ENCODE results near the gene BABAM2.

DNA sequence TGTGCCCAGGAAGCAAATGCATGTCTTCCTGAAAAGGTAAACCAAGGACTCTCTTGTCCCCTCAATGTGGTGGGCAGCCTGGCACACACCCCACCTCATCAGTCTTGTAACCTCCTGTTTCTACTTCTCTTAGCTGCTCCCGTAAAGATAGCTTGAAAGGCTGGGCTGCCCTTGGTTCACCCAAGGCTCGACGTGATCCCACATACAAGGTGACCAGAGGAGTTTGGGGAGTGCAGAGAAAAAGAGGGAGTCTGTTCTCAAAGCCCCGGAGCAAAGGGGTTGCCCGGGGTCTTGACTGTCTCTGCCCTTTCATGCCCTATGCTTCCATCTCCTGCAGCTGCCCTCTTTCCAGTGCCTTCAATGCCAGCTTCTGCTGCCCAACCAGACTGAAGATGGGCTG lies 483.8 kb downstream of the BABAM2 start:
- TF ChIP-seq, protein P1, sequence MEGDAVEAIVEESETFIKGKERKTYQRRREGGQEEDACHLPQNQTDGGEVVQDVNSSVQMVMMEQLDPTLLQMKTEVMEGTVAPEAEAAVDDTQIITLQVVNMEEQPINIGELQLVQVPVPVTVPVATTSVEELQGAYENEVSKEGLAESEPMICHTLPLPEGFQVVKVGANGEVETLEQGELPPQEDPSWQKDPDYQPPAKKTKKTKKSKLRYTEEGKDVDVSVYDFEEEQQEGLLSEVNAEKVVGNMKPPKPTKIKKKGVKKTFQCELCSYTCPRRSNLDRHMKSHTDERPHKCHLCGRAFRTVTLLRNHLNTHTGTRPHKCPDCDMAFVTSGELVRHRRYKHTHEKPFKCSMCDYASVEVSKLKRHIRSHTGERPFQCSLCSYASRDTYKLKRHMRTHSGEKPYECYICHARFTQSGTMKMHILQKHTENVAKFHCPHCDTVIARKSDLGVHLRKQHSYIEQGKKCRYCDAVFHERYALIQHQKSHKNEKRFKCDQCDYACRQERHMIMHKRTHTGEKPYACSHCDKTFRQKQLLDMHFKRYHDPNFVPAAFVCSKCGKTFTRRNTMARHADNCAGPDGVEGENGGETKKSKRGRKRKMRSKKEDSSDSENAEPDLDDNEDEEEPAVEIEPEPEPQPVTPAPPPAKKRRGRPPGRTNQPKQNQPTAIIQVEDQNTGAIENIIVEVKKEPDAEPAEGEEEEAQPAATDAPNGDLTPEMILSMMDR (conservative IDR thresholded peaks at IDR 0.05; ENCODE audit: low read depth in 2 of 2): no peak
- no peak for TF ChIP-seq EZH2phosphoT487 (IDR thresholded peaks at IDR 0.05; ENCODE audit: unreplicated experiment)
- TF ChIP-seq CREB1 (CRISPR knock-in tag; IDR thresholded peaks at IDR 0.05; ENCODE audit: low read depth): no peak
- TF ChIP-seq EZH2 (IDR thresholded peaks at IDR 0.05; ENCODE audit: low read depth, unreplicated experiment): no peak
- TF ChIP-seq NANOG (IDR thresholded peaks at IDR 0.05; ENCODE audit: borderline replicate concordance): no peak
- TF ChIP-seq POLR2AphosphoS5 (IDR thresholded peaks at IDR 0.05; ENCODE audit: low read depth): no peak
- no peak for TF ChIP-seq ZNF331 (CRISPR knock-in tag; IDR thresholded peaks at IDR 0.05; ENCODE audit: low read depth)
- no peak for TF ChIP-seq JUNB (IDR thresholded peaks at IDR 0.05; ENCODE audit: unreplicated experiment)
- no peak for TF ChIP-seq ZNF114 (CRISPR knock-in tag; IDR thresholded peaks at IDR 0.05)
- no peak for TF ChIP-seq STAT1 (IDR thresholded peaks at IDR 0.05; ENCODE audit: unreplicated experiment)
- TF ChIP-seq, protein P2, sequence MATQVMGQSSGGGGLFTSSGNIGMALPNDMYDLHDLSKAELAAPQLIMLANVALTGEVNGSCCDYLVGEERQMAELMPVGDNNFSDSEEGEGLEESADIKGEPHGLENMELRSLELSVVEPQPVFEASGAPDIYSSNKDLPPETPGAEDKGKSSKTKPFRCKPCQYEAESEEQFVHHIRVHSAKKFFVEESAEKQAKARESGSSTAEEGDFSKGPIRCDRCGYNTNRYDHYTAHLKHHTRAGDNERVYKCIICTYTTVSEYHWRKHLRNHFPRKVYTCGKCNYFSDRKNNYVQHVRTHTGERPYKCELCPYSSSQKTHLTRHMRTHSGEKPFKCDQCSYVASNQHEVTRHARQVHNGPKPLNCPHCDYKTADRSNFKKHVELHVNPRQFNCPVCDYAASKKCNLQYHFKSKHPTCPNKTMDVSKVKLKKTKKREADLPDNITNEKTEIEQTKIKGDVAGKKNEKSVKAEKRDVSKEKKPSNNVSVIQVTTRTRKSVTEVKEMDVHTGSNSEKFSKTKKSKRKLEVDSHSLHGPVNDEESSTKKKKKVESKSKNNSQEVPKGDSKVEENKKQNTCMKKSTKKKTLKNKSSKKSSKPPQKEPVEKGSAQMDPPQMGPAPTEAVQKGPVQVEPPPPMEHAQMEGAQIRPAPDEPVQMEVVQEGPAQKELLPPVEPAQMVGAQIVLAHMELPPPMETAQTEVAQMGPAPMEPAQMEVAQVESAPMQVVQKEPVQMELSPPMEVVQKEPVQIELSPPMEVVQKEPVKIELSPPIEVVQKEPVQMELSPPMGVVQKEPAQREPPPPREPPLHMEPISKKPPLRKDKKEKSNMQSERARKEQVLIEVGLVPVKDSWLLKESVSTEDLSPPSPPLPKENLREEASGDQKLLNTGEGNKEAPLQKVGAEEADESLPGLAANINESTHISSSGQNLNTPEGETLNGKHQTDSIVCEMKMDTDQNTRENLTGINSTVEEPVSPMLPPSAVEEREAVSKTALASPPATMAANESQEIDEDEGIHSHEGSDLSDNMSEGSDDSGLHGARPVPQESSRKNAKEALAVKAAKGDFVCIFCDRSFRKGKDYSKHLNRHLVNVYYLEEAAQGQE (IDR thresholded peaks at IDR 0.05; ENCODE audit: unreplicated experiment): no peak
- TF ChIP-seq, protein P3, sequence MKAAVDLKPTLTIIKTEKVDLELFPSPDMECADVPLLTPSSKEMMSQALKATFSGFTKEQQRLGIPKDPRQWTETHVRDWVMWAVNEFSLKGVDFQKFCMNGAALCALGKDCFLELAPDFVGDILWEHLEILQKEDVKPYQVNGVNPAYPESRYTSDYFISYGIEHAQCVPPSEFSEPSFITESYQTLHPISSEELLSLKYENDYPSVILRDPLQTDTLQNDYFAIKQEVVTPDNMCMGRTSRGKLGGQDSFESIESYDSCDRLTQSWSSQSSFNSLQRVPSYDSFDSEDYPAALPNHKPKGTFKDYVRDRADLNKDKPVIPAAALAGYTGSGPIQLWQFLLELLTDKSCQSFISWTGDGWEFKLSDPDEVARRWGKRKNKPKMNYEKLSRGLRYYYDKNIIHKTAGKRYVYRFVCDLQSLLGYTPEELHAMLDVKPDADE (IDR thresholded peaks at IDR 0.05): no peak
- TF ChIP-seq, protein P4, sequence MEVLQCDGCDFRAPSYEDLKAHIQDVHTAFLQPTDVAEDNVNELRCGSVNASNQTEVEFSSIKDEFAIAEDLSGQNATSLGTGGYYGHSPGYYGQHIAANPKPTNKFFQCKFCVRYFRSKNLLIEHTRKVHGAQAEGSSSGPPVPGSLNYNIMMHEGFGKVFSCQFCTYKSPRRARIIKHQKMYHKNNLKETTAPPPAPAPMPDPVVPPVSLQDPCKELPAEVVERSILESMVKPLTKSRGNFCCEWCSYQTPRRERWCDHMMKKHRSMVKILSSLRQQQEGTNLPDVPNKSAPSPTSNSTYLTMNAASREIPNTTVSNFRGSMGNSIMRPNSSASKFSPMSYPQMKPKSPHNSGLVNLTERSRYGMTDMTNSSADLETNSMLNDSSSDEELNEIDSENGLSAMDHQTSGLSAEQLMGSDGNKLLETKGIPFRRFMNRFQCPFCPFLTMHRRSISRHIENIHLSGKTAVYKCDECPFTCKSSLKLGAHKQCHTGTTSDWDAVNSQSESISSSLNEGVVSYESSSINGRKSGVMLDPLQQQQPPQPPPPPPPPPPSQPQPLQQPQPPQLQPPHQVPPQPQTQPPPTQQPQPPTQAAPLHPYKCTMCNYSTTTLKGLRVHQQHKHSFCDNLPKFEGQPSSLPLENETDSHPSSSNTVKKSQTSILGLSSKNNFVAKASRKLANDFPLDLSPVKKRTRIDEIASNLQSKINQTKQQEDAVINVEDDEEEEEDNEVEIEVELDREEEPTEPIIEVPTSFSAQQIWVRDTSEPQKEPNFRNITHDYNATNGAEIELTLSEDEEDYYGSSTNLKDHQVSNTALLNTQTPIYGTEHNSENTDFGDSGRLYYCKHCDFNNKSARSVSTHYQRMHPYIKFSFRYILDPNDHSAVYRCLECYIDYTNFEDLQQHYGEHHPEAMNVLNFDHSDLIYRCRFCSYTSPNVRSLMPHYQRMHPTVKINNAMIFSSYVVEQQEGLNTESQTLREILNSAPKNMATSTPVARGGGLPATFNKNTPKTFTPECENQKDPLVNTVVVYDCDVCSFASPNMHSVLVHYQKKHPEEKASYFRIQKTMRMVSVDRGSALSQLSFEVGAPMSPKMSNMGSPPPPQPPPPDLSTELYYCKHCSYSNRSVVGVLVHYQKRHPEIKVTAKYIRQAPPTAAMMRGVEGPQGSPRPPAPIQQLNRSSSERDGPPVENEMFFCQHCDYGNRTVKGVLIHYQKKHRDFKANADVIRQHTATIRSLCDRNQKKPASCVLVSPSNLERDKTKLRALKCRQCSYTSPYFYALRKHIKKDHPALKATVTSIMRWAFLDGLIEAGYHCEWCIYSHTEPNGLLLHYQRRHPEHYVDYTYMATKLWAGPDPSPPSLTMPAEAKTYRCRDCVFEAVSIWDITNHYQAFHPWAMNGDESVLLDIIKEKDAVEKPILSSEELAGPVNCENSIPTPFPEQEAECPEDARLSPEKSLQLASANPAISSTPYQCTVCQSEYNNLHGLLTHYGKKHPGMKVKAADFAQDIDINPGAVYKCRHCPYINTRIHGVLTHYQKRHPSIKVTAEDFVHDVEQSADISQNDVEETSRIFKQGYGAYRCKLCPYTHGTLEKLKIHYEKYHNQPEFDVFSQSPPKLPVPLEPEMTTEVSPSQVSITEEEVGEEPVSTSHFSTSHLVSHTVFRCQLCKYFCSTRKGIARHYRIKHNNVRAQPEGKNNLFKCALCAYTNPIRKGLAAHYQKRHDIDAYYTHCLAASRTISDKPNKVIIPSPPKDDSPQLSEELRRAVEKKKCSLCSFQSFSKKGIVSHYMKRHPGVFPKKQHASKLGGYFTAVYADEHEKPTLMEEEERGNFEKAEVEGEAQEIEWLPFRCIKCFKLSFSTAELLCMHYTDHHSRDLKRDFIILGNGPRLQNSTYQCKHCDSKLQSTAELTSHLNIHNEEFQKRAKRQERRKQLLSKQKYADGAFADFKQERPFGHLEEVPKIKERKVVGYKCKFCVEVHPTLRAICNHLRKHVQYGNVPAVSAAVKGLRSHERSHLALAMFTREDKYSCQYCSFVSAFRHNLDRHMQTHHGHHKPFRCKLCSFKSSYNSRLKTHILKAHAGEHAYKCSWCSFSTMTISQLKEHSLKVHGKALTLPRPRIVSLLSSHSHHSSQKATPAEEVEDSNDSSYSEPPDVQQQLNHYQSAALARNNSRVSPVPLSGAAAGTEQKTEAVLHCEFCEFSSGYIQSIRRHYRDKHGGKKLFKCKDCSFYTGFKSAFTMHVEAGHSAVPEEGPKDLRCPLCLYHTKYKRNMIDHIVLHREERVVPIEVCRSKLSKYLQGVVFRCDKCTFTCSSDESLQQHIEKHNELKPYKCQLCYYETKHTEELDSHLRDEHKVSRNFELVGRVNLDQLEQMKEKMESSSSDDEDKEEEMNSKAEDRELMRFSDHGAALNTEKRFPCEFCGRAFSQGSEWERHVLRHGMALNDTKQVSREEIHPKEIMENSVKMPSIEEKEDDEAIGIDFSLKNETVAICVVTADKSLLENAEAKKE (CRISPR knock-in tag; IDR thresholded peaks at IDR 0.05): no peak
